GM10266 (cell line): Measurements from ENCODE around the gene KLK6.

Experiments
- DNase-seq: peaks from one replicate; pipeline ENCODE4 v3.0.0; 2012; ENCODE audit errors: extremely low spot score
- TF ChIP-seq, protein P1 (sequence below): IDR thresholded peaks from 2 replicates; pipeline ENCODE4 v1.5.1; 2012; ENCODE audit warnings: mild to moderate bottlenecking, low read depth; ENCODE audit not compliant: control insufficient read depth, insufficient read depth; ENCODE audit errors: missing control alignments

KLK6 gene

DNA sequence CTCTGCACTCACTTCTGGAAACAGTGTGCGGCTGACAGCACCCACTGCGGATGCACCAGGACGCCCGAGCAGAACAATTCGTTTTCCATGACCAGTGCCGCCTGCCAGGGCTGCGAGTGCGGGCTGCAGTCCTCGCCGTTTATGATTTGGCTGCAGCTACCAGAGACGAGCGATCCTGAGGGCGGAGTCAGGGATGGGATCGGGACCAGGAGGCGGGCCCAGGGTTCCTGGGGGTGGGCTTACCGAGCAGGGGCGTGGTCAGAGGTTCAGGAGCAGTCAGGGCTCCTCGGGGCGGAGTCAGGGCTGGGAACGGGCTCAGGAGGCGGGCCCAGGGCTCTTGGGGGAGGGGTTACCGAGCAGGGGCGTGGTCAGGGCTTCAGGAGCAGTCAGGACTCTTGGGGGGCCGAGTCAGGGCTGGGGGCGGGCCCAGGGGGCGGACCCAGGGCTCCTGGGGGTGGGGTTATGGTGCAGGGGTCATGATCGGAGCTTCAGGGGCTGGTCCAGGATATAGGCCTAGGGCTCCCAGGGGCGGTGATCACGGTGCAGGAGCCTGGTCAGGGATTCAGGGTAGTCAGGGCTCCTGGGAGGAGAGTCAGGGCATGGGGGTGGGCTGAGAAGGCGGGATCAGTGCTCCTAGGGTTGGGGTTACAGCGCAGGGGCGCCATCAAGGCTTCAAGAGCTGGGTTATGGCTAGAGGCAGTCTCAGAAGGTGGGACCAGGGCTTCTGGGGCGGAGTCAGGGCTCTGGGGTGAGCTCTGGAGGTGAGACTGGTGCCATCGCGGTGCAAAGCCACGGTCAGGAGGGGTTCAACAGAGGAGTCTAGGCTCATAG lies 59.9 kb downstream of the KLK6 start:
- DNase-seq = peak; percentile 69
- TF ChIP-seq, protein P1, sequence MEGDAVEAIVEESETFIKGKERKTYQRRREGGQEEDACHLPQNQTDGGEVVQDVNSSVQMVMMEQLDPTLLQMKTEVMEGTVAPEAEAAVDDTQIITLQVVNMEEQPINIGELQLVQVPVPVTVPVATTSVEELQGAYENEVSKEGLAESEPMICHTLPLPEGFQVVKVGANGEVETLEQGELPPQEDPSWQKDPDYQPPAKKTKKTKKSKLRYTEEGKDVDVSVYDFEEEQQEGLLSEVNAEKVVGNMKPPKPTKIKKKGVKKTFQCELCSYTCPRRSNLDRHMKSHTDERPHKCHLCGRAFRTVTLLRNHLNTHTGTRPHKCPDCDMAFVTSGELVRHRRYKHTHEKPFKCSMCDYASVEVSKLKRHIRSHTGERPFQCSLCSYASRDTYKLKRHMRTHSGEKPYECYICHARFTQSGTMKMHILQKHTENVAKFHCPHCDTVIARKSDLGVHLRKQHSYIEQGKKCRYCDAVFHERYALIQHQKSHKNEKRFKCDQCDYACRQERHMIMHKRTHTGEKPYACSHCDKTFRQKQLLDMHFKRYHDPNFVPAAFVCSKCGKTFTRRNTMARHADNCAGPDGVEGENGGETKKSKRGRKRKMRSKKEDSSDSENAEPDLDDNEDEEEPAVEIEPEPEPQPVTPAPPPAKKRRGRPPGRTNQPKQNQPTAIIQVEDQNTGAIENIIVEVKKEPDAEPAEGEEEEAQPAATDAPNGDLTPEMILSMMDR = no peak
